ENCODE data around the gene CAPN9. TPM values are rescaled to one million over a fixed set of nuclear protein-coding genes. Genes with fewer than 3 reads are reported as not detected.
"Not testable (repeated sequence)": the region's sequence is repeated elsewhere in the genome, so short reads cannot be mapped to it uniquely, and the experiment has no call there.

The CAPN9 gene
- polyA plus RNA-seq, 3 donors: 0.13 to 1.9 (median 0.45) TPM

DNA sequence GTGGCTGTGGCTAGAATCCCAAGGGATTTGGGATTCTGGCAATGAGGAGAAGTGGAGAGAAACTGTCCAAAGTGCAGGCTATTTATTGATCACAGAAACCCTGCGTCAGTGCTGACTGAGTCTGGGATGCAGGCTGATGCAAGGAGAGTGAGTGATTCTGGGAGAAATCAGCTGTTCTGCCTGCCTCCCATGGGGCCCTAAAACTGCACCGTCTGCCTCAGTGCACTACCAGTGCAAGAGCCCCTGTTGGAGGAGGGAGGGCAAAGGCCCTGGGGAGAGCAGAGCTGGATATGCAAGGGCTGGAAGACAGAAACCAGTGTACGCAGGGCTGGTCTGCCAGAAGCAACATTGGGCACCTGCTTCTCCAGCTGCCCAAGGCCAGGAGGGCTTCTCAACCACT lies 78.6 kb downstream of the CAPN9 start:
- no peak overlapping the region for H3K27ac ChIP-seq (ENCODE audit: low read depth, low read length)
- WGBS, 3 donors: 29 to 67% (median 55%) methylated on average over 3 of the region's 3 CpGs

DNA sequence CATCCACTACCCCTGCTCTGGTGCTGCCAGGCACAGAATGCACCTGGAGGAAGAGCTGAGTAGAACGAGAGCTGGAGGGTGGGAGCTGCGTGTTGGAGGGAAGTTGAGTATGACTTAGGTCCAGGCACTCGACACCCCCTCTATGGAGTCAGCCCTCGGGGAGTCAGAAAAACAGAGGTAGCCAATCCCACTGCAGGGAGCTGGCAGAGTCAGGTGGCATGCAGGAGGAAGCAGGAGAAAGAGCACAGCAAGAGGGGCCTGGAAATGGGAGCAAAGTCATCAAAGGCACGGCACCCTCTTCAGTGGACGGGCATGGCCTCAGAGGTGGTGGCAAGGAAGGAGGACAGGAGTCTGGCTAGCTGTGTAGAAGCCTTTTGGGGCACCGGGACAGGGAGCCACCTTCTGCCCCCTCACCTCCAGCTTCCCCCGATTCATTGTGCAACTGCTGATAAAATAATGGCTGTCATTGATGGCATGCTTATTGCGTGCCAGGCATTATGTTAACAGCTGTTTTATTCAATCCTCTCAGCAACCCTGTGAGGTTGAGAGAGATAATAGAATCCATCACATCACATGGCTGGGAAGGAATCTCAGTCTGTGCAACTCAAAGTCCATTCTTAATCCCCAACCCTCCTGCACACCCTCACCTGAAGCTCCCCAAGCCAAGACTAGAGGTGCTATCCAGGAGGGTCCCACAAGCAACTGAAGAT lies 79.1 kb downstream of the CAPN9 start:
- whole genome bisulfite sequencing, 3 donors: 82 to 88% (median 87%) methylated on average over 9 of the region's 9 CpGs
- H3K27ac ChIP-seq (ENCODE audit: low read depth, low read length): no peak overlapping the region

DNA sequence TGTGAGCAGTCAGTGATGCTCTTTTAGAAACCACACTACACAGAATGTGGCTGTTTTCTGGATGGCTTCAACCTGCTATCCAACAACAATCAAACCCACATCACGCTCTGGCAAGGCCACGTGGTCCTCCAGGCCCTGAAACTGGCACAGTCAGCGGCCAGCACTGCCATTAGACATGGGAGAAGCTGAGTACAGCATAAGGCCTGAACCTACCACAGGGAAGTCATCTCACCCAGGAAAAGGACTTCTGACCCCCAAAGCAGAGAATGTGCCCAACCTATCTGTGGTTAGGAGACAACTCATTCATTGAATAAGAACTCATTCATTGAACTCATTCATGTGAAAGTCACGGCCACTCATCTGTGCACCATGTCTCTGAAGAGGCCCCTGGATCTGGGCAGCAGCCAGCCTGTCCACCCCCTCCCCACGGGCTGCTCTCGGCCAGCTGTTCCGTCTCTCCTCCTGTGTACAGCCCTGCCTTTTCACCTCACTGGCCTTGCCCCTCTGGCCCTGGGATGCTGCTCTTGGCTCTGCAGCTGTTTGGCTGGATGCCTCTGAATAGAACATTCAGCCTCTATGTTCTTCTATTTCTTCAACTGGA lies 80.0 kb downstream of the CAPN9 start:
- 64 to 89% (median 75%) methylated on average over 7 of the region's 7 CpGs for WGBS, 3 donors

GRCh38 chr1:230827801-230828200 lies 80.6 kb downstream of the CAPN9 start:
- WGBS, 3 donors: 66 to 89% (median 69%) methylated on average over 5 of the region's 5 CpGs
- H3K27ac ChIP-seq (ENCODE audit: low read depth, low read length): no peak overlapping the region

More for the DNA sequence above, 80.0 kb downstream of the CAPN9 start:
- H3K27ac ChIP-seq (ENCODE audit: low read depth, low read length): no peak overlapping the region

GRCh38 chr1:230828421-230828820 lies 81.2 kb downstream of the CAPN9 start:
- no peak overlapping the region for H3K27ac ChIP-seq (ENCODE audit: low read depth, low read length)
- WGBS, 3 donors: 92 to 93% (median 93%) methylated on average over 4 of the region's 4 CpGs

DNA sequence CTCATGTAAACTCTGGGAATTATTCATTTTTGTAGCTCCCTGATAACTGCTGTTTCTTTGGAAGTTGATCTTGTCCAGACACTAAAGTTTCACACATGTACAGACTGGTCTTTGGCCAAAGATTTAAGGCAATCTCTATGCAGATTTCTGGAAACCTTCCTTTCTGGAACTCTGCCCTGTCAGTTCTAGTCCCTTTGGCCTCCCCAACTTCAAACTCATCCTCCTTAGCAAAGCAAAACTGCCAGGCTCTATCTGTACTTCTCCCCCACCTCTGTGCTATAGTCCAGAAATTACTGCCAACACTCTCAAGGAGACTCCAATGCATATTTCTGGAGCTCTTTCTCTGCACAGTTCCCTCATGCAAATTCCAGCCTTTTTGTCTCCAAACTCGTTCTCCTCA lies 84.6 kb downstream of the CAPN9 start:
- 42 to 84% (median 57%) methylated on average over 1 of the region's 1 CpG for WGBS, 3 donors

DNA sequence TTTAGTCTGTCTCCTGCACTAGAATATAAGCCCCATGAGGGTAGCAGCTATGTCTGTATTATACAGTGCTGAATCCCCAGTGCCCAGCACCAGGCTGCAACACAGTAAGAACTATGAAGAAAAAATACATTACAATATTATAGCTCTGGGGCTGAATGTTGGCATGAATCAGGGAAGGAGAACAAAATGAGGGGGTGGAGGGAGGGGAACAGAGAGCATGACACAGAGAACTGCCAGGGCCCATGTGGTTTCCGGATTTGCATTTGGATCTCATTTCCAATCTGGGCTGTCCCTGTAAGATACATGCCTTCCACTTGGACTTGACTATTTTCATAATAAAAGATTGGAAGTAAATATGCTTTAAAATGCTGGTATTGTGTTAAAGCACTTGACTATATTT lies 85.3 kb downstream of the CAPN9 start:
- WGBS, 3 donors: 60 to 89% (median 73%) methylated on average over 1 of the region's 1 CpG

More for the DNA sequence above, 84.6 kb downstream of the CAPN9 start:
- no peak overlapping the region for H3K27ac ChIP-seq (ENCODE audit: low read depth, low read length)

DNA sequence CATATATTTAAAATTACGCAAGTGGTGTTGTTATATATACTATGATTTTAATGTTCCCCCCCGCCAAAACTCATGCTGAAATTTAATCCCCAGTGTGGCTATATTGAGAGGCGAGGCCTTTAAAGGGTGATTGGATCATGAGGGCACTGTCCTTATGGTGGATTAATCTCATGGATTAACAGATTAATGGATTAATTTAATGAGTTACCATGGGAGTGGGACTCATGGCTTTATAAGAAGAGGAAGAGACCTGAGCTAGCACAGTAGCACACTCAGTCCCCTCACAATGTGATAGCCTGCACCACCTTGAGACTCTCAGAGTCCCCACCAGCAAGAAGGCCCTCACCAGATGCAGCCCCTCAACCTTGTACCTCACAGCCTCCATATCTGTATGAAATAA lies 86.3 kb downstream of the CAPN9 start:
- H3K27ac ChIP-seq (ENCODE audit: low read depth, low read length): no peak overlapping the region
- WGBS, 3 donors: 76 to 97% (median 96%) methylated on average over 3 of the region's 3 CpGs

More for the DNA sequence above, 85.3 kb downstream of the CAPN9 start:
- H3K27ac ChIP-seq (ENCODE audit: low read depth, low read length): no peak overlapping the region

- 46 to 53% (median 47%) methylated on average over 3 of the region's 3 CpGs for WGBS, 3 donors
- no peak overlapping the region for H3K27ac ChIP-seq (ENCODE audit: low read depth, low read length)
These were observed 87.1 kb downstream of the CAPN9 start for GRCh38 chr1:230834292-230834691.

DNA sequence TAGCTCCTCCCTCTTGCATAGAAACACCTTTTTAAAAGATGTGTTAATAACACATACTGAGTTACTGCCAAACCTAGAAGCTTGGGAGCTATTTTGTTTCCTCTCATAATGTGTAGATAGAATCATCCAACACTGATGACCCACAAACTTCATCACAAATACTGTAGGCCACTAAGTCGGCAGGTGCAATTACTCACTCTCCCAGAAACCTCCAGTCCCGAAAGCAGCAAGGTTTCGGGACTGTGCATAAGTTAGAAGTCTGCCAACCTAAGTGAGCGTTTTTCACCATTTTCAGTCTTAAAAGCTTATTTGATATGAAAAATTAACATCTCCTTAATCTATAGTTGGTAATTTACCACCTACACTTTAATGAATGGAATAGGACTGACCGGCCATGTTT lies 89.2 kb downstream of the CAPN9 start:
- WGBS, 3 donors: 95 to 97% (median 96%) methylated on average over 5 of the region's 5 CpGs
- no peak overlapping the region for H3K27ac ChIP-seq (ENCODE audit: low read depth, low read length)

DNA sequence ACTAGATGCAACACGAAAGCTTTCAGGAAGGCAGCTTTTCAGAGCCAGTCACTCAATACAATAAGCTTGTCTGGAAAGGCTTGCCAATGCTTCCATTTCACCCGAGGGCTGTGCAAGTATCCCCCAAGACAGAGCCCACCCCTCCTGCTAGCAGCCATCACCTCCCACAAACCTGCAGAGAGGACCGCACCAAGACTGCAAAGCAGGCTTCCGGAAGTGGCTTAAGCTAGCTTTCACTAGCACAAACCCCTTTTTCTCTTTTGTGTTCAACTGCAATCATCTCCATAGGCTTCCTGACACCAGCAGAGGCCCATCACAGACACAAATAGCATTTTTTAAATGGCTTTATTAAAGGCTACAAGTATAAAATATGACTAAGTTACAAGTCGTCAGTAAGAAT lies 89.6 kb downstream of the CAPN9 start:
- no peak overlapping the region for H3K27ac ChIP-seq (ENCODE audit: low read depth, low read length)
- WGBS, 3 donors: 90 to 91% (median 90%) methylated on average over 5 of the region's 5 CpGs

- 86 to 93% (median 88%) methylated on average over 10 of the region's 10 CpGs for WGBS, 3 donors
- no peak overlapping the region for H3K27ac ChIP-seq (ENCODE audit: low read depth, low read length)
These were observed 92.0 kb downstream of the CAPN9 start for GRCh38 chr1:230839173-230839572.

- WGBS, 3 donors: 95 to 100% (median 97%) methylated on average over 8 of the region's 8 CpGs
- no peak overlapping the region for H3K27ac ChIP-seq (ENCODE audit: low read depth, low read length)
These were observed 95.6 kb downstream of the CAPN9 start for GRCh38 chr1:230842801-230843200.

GRCh38 chr1:230843503-230844309 lies 96.5 kb downstream of the CAPN9 start:
- 92 to 94% (median 93%) methylated on average over 28 of the region's 28 CpGs for WGBS, 3 donors
- H3K27ac ChIP-seq (ENCODE audit: low read depth, low read length): no peak overlapping the region

GRCh38 chr1:230844561-230844960 lies 97.4 kb downstream of the CAPN9 start:
- WGBS, 3 donors: 93 to 99% (median 96%) methylated on average over 4 of the region's 4 CpGs
- H3K27ac ChIP-seq (ENCODE audit: low read depth, low read length): no peak overlapping the region

DNA sequence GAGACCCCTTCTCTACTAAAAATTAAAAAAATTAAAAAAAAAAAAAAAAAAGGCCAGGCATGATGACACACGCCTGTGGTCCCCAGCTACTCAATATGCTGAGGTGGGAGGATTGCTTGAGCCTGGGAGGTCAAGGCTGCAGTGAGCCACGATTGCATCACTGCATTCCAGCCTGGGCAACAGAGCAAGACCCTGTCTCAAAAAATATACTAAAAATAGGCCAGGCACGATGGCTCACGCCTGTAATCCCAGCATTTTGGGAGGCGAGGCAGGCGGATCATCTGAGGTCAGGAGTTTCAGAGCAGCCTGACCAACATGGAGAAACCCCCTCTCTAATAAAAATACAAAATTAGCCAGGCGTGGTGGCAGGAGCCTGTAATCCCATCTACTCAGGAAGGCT lies 98.0 kb downstream of the CAPN9 start:
- WGBS, 3 donors: 79 to 91% (median 86%) methylated on average over 7 of the region's 7 CpGs
- H3K27ac ChIP-seq (ENCODE audit: low read depth, low read length): not testable (repeated sequence)

DNA sequence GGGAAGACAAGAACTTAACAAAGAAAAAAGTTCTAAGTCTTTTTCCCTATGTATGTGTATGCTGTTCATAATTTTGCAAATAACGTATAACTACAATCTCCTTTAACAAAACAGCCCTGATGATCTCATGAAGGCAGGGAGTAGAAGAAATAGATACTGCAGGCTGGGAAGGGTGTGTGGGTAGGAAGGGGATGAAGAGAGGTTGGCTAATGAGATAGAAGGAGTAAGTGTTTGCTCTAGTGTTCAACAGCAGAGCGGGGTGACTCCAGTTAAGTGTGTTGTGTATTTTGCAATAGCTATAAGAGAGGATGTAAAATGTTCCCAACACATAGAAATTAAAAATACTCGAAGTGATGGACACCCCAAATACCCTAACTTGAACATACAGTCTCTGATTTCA lies 101.0 kb downstream of the CAPN9 start:
- 91 to 96% (median 92%) methylated on average over 3 of the region's 3 CpGs for WGBS, 3 donors

GRCh38 chr1:230849451-230850224 lies 102.5 kb downstream of the CAPN9 start:
- 49 to 55% (median 50%) methylated on average over 14 of the region's 14 CpGs for WGBS, 3 donors
- no peak overlapping the region for H3K27ac ChIP-seq (ENCODE audit: low read depth, low read length)

More for the DNA sequence above, 101.0 kb downstream of the CAPN9 start:
- H3K27ac ChIP-seq (ENCODE audit: low read depth, low read length): no peak overlapping the region
